K562 (cell line): ENCODE data around the gene KXD1. TPM values are rescaled to one million over a fixed set of nuclear protein-coding genes. Genes with fewer than 3 reads are reported as not detected.

ENCODE experiments used
- ATAC-seq: fragments of 200-7000 bp; cut with Tn5 transposase; 3 replicates; pipeline ENCODE4 v1.9.1; 2020; ENCODE audit warnings: moderate library complexity
- BruUV-seq: library from RNA; stranded (reverse); fragments of 400-500 nt; replicated peaks from 2 replicates; lab custom pipeline; 2021; lab: Mats Ljungman, UMichigan
- CTCF ChIA-PET: fragments of 300-600 bp; formaldehyde crosslinking; extraction: SDS; loops from one replicate; lab custom pipeline; 2021; ENCODE audit warnings: low intra/inter-chr PET ratio; lab: Yijun Ruan, JAX
- POLR2A ChIA-PET: fragments of 300-600, 350-650 bp; sonication (Branson Sonifier 250); formaldehyde crosslinking; extraction: SDS; loops from one replicate; lab custom pipeline; 2021; ENCODE audit warnings: antibody characterized with exemption, inconsistent platforms; lab: Yijun Ruan, JAX
- DNase-seq, 4 experiments: peaks; one replicate each; pipeline versions ENCODE4 v3.0.0 to v3.0.0-alpha.2; 2011 to 2018; ENCODE audit warnings: low spot score in 3 of 4, mixed read lengths in 3 of 4; ENCODE audit errors: extremely low read depth in 1 of 4
- FAIRE-seq: peaks from 2 replicates; lab custom pipeline; 2011; peaks lifted over from hg19 to GRCh38; lab: Jason Lieb, UNC
- H2AFZ ChIP-seq: 2 replicates; pipeline ENCODE4 v1.6.0; 2011; ENCODE audit warnings: low read depth, low read length, control low read depth, inconsistent platforms
- H3K27ac ChIP-seq: fragments of 200-600 bp; 3 replicates; pipeline ENCODE4 v1.8.0; 2011; ENCODE audit warnings: low read depth, mild to moderate bottlenecking, control low read depth, inconsistent platforms, low read length, moderate library complexity, mixed read lengths; ENCODE audit errors: extremely low read depth
- H3K27me3 ChIP-seq, 2 experiments: fragments of 300-600 bp in 1 of 2; 2 replicates in 1 of 2; 3 replicates in 1 of 2; pipeline versions ENCODE4 v1.6.0 to v1.8.0; 2011; ENCODE audit warnings: inconsistent platforms in 2 of 2, low read length in 2 of 2, mild to moderate bottlenecking in 1 of 2, mixed read lengths in 1 of 2, moderate library complexity in 1 of 2; ENCODE audit not compliant: control insufficient read depth in 2 of 2, insufficient read depth in 2 of 2
- H3K36me3 ChIP-seq: fragments of 300-600 bp; 3 replicates; pipeline ENCODE4 v1.8.0; 2011; ENCODE audit warnings: mild to moderate bottlenecking, low read length, inconsistent platforms; ENCODE audit not compliant: control insufficient read depth, insufficient read depth
- H3K4me1 ChIP-seq, 2 experiments: fragments of 200-600 bp in 1 of 2; replicated peaks in 1 of 2; 2 replicates in 1 of 2; 3 replicates in 1 of 2; pipeline versions ENCODE4 v1.5.1 to v1.8.0; 2011; ENCODE audit warnings: inconsistent platforms in 2 of 2, low read length in 2 of 2, mild to moderate bottlenecking in 1 of 2, mixed read lengths in 1 of 2, moderate library complexity in 1 of 2; ENCODE audit not compliant: control insufficient read depth in 2 of 2, insufficient read depth in 2 of 2
- H3K4me2 ChIP-seq: 2 replicates; pipeline ENCODE4 v1.6.1; 2011; ENCODE audit warnings: low read length, control low read depth, inconsistent platforms, mixed read lengths; ENCODE audit not compliant: insufficient read depth
- H3K4me3 ChIP-seq: fragments of 200-600 bp; sonication (generic), shearing (Covaris generic); 2 replicates; pipeline ENCODE4 v1.5.1; 2016; ENCODE audit warnings: control low read depth, inconsistent platforms
- H3K79me2 ChIP-seq: fragments of 200-600 bp; 3 replicates; pipeline ENCODE4 v1.8.0; 2011; ENCODE audit warnings: low read length, inconsistent platforms; ENCODE audit not compliant: control insufficient read depth, insufficient read depth
- H3K9ac ChIP-seq, 2 experiments: 2 replicates each; pipeline versions ENCODE4 v1.6.0 to v1.6.1; 2011; ENCODE audit warnings: low read depth in 2 of 2, low read length in 2 of 2, control low read depth in 1 of 2, inconsistent platforms in 1 of 2, mild to moderate bottlenecking in 1 of 2, mixed read lengths in 1 of 2; ENCODE audit not compliant: insufficient read depth in 1 of 2
- H3K9me1 ChIP-seq: one replicate; pipeline ENCODE4 v1.6.0; 2011; ENCODE audit warnings: inconsistent platforms, mild to moderate bottlenecking, low read length, moderate library complexity; ENCODE audit not compliant: control insufficient read depth, insufficient read depth
- H3K9me3 ChIP-seq: replicated peaks from 2 replicates; pipeline ENCODE4 v1.5.1; 2011; ENCODE audit warnings: low read depth, low read length, inconsistent platforms; ENCODE audit not compliant: control insufficient read depth, insufficient read depth
- H4K20me1 ChIP-seq: replicated peaks from 2 replicates; pipeline ENCODE4 v1.6.1; 2011; ENCODE audit warnings: low read length, inconsistent platforms, mixed read lengths; ENCODE audit not compliant: control insufficient read depth, insufficient read depth
- MYBL2 ChIP-seq, 2 experiments: fragments of 450-650 bp in 1 of 2; sonication (generic) in 1 of 2; formaldehyde crosslinking in 1 of 2; IDR thresholded peaks; 2 replicates each; pipeline versions ENCODE4 v1.6.1 to v1.8.1; 2017 to 2022; ENCODE audit warnings: borderline replicate concordance in 1 of 2, inconsistent platforms in 1 of 2, low read depth in 1 of 2, mild to moderate bottlenecking in 1 of 2, missing genetic modification reagents in 1 of 2, moderate library complexity in 1 of 2
- NFYB ChIP-seq: IDR thresholded peaks from 2 replicates; pipeline ENCODE4 v1.6.1; 2011; ENCODE audit warnings: mild to moderate bottlenecking, moderate library complexity; ENCODE audit not compliant: insufficient read length; ENCODE audit errors: extremely low read depth
- POLR2G ChIP-seq: fragments of 200-400 bp; formaldehyde crosslinking; IDR thresholded peaks from 2 replicates; pipeline ENCODE4 v1.6.1; 2017; ENCODE audit warnings: low read depth, mild to moderate bottlenecking, antibody characterized with exemption, low read length, moderate library complexity
- RBFOX2 ChIP-seq: fragments of 200-400 bp; formaldehyde crosslinking; IDR thresholded peaks from 2 replicates; pipeline ENCODE4 v1.6.1; 2017; ENCODE audit warnings: low read depth, mild to moderate bottlenecking, low read length, moderate library complexity
- RHOXF2B ChIP-seq: fragments of 250-450 bp; sonication (Bioruptor Pico); conservative IDR thresholded peaks from 2 replicates; pipeline ENCODE4 v1.5.1; 2021
- ZSCAN32 ChIP-seq: fragments of 450-650 bp; formaldehyde crosslinking; IDR thresholded peaks from 2 replicates; pipeline ENCODE4 v1.4.0; 2020; ENCODE audit warnings: mild to moderate bottlenecking, moderate library complexity
- WGBS: fragments of 100-300 bp; shearing (Covaris generic); methylation state at CpG from one replicate; pipeline ENCODE4 v1.1.6; 2016; ENCODE audit warnings: low coverage, mixed read lengths; ENCODE audit not compliant: insufficient coverage; ENCODE audit errors: missing lambda C conversion rate; 5-methylcytosine and 5-hydroxymethylcytosine counted together
- in situ Hi-C: fragments of 300-500 bp; cut with MboI; formaldehyde crosslinking; loops from 4 replicates; pipeline ENCODE4 v1.15.0; 2018; ENCODE audit warnings: inconsistent platforms, mixed read lengths
- intact Hi-C: fragments of 100-400 bp; cut with micrococcal nuclease; formaldehyde crosslinking; loops from 2 replicates; pipeline ENCODE4 v1.14.2; 2022
- polyA plus RNA-seq, 8 experiments: library from polyadenylated mRNA; depleted of rRNA in 4 of 8; stranded (reverse) in 5 of 8; unstranded in 3 of 8; fragments of >200 nt; fragmentation: Nextera tagmentation in 2 of 8; fragmentation: Illumina TruSeq in 1 of 8; extraction: Ambion mirVana in 2 of 8; extraction: Trizol in 1 of 8; gene quantifications; 2 replicates each; pipeline versions ENCODE4 v1.2.1 to v1.2.3, GENCODE V29; 2011 to 2014; ENCODE audit warnings: inconsistent platforms in 1 of 8, missing spikeins in 1 of 8
- total RNA-seq, 7 experiments: library from RNA; depleted of rRNA in 6 of 7; stranded (reverse); fragments of >200 nt in 6 of 7; fragmentation: Illumina TruSeq in 2 of 7; extraction: Trizol in 2 of 7; gene quantifications; 2 replicates each; pipeline versions ENCODE4 v1.2.1 to v1.2.3, GENCODE V29; 2011 to 2021; ENCODE audit warnings: low replicate concordance in 1 of 7

KXD1 gene
- total and polyA plus RNA-seq, 9 of the 15 experiments (the other 6 are each of a cell fraction or from before 2014, with no cell fraction given), result 21.9 to 210 (median 118) TPM

DNA sequence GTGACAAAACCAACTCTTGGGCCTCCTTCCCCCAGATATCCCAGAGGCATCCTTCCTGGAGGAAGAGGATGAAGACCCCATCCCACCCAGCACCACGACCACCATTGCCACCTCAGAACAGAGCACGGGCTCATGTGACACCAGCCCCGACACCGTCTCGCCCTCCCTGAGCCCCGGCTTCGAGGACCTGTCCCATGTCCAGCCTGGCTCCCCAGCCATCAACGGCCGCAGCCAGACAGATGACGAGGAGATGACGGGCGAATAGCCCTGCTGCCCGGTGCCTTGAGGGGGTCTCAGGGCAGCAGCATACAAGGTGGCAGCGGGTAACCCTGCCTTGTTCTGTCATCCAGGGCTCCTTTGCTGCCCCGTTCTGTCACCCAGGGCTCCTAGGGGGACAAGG, 10.7 kb downstream of the KXD1 start:
- no peak overlapping the region for H3K4me3 ChIP-seq
- ATAC-seq (no peak), FAIRE-seq (no peak), DNase-seq (no peak)
- H3K9me3 ChIP-seq, result no peaks in the 10 kb centered on the region
- H3K4me1 ChIP-seq, result peaks cover 9 to 28% of the 10 kb centered on the region in 2 experiments; a peak in 4 of 5 replicates
- POLR2A ChIA-PET, result interaction anchor here (0.6 to 1.1 kb wide), 3 partner anchors 9 to 61 kb away, joined by 3 to 4 read pairs (median 3); partner anchors contain the start of gene KXD1
- H3K9me1 ChIP-seq, result peaks cover 7% of the 10 kb centered on the region
- WGBS, result 92% methylated on average over 14 of the region's 15 CpGs
- in situ Hi-C loops, result no loop called here
- no peaks in the 10 kb centered on the region; a peak in 1 of 5 replicates for H3K27me3 ChIP-seq
- peaks cover 79% of the 10 kb centered on the region for H3K36me3 ChIP-seq
- BruUV-seq, result no TSS peak
- H3K4me2 ChIP-seq, result no peak overlapping the region
- intact Hi-C loops, result no loop called here
- H4K20me1 ChIP-seq, result peaks cover 10% of the 10 kb centered on the region
- no peak overlapping the region for H3K9ac ChIP-seq
- H2AFZ ChIP-seq, result no peak overlapping the region
- TF ChIP-seq POLR2G (0 out of 2 replicates have a peak, but pooled peaks have one; percentile 52), MYBL2 (IDR thresholded peaks at IDR 0.05; ENCODE audit: low read depth) (no peak), MYBL2 (CRISPR knock-in tag; IDR thresholded peaks at IDR 0.05; ENCODE audit: borderline replicate concordance) (no peak), NFYB (no peak), RBFOX2 (peak; percentile 40), RHOXF2B (CRISPR knock-in tag) (no peak), ZSCAN32 (CRISPR knock-in tag) (no peak)
- peaks cover 18% of the 10 kb centered on the region for H3K79me2 ChIP-seq
- no peak overlapping the region for H3K27ac ChIP-seq
- CTCF ChIA-PET, result no interaction called here
